Measurements from ENCODE around the gene DICER1. TPM values are rescaled to one million over a fixed set of nuclear protein-coding genes. Genes with fewer than 3 reads are reported as not detected.

Gene DICER1
- total and polyA plus RNA-seq, 9 of the 15 experiments (the other 6 are each of a cell fraction or from before 2014, with no cell fraction given): 2.5 to 23.2 (median 12.4) TPM

GRCh38 chr14:95045106-95045701, 112.1 kb downstream of the DICER1 start:
- ChIA-PET CTCF (ENCODE audit: low intra/inter-chr PET ratio) (no interaction called here), POLR2A (no interaction called here)
- no peak overlapping the region for H3K27ac ChIP-seq (ENCODE audit: extremely low read depth, low read depth, low read length)
- H3K9me1 ChIP-seq (ENCODE audit: control insufficient read depth, insufficient read depth, low read length): no peaks in the 10 kb centered on the region
- H3K4me3 ChIP-seq: no peak overlapping the region
- TF ChIP-seq U2AF2 (optimal IDR thresholded peaks at IDR 0.05; ENCODE audit: low read depth, low read length) (no peak), POLR2B (IDR thresholded peaks at IDR 0.05; ENCODE audit: low read depth, partially characterized antibody) (no peak), TCF3 (CRISPR knock-in tag; IDR thresholded peaks at IDR 0.05) (no peak), ZNF282 (CRISPR knock-in tag; IDR thresholded peaks at IDR 0.05) (no peak), DNMT1 (IDR thresholded peaks at IDR 0.05) (no peak), ZNF766 (CRISPR knock-in tag; conservative IDR thresholded peaks at IDR 0.05) (no peak)
- FAIRE-seq: no peak
- H4K20me1 ChIP-seq (replicated peaks; ENCODE audit: control insufficient read depth, insufficient read depth, low read length): no peaks in the 10 kb centered on the region; the same call in 1 of the 2 replicates
- 0% methylated on average over 8 of the region's 13 CpGs for WGBS (ENCODE audit: insufficient coverage, low coverage, missing lambda C conversion rate)
- DNase-seq (ENCODE audit: extremely low read depth in 1 of 4, low spot score in 3 of 4): no peak
- intact Hi-C loops (cut with micrococcal nuclease) (no loop called here), in situ Hi-C loops (cut with MboI) (no loop called here)
- no peaks in the 10 kb centered on the region for H3K79me2 ChIP-seq (ENCODE audit: control insufficient read depth, insufficient read depth, low read length)
- no peak for ATAC-seq
- no peaks in the 10 kb centered on the region for H3K4me1 ChIP-seq (replicated peaks in 1 of 2; ENCODE audit: control insufficient read depth in 2 of 2, insufficient read depth in 2 of 2, low read length in 2 of 2)
- H3K4me2 ChIP-seq (ENCODE audit: insufficient read depth, low read length): no peak overlapping the region
- no TSS peak for BruUV-seq (replicated peaks)
- H3K9ac ChIP-seq (ENCODE audit: insufficient read depth in 1 of 2, low read depth in 2 of 2, low read length in 2 of 2): no peak overlapping the region
- no peaks in the 10 kb centered on the region for H3K36me3 ChIP-seq (ENCODE audit: control insufficient read depth, insufficient read depth, low read length)
- H3K9me3 ChIP-seq (replicated peaks; ENCODE audit: control insufficient read depth, insufficient read depth, low read depth, low read length): no peaks in the 10 kb centered on the region
- H2AFZ ChIP-seq (ENCODE audit: low read depth, low read length): no peak overlapping the region
- H3K27me3 ChIP-seq (ENCODE audit: control insufficient read depth in 2 of 2, insufficient read depth in 2 of 2, low read length in 2 of 2): peaks cover 3 to 36% of the 10 kb centered on the region in 2 experiments; a peak in 4 of 5 replicates

All from K562 (cell line).